ENCODE measurements around the gene ARHGEF7. TPM values are rescaled to one million over a fixed set of nuclear protein-coding genes. Genes with fewer than 3 reads are reported as not detected.

ARHGEF7 gene
- polyA plus RNA-seq, 1 donor (not counting 4 experiments of a cell fraction or from before 2014, with no cell fraction given): 25.2 TPM

DNA sequence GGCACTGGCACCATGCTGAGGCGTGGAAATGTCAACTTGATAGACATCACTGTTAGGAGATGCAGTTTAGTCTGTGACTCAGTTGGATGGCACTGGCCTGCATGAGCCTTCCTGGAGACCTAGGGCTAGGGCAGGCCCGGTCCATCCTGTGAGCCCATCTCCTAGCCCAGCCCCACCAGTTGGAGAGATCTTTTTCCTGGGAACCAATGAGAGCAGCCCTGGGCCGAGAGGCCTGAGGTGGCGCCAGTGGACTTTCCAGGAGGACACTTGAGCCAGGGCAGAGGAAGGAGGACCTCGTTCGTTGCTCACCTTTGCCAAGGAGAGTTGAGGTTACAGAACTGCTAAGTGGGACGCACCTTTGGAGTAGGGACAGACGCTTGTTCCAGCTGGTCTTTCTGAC lies 104.8 kb downstream of the ARHGEF7 start:
- Histone ChIP-seq H3K4me3 (ENCODE audit: control insufficient read depth in 2 of 3, extremely low read depth in 1 of 3, insufficient read depth in 2 of 3, low read depth in 1 of 3, low read length in 3 of 3) (no peak overlapping the region), H3K36me3 (ENCODE audit: control insufficient read depth in 2 of 2, extremely low read depth in 1 of 2, insufficient read depth in 2 of 2, low read length in 2 of 2) (peaks cover 4 to 5% of the 10 kb centered on the region in 2 experiments), H3K4me1 (ENCODE audit: control insufficient read depth, extremely low read depth, insufficient read depth, low read length) (no peaks in the 10 kb centered on the region), H3K9me3 (ENCODE audit: control insufficient read depth, low read depth, low read length) (no peaks in the 10 kb centered on the region), H2AFZ (ENCODE audit: control insufficient read depth, low read length) (no peak overlapping the region), H4K20me1 (ENCODE audit: control insufficient read depth, extremely low read depth, insufficient read depth, low read length) (no peaks in the 10 kb centered on the region), H3K9me1 (ENCODE audit: control insufficient read depth, extremely low read depth, insufficient read depth, low read length) (no peaks in the 10 kb centered on the region), H3K27me3 (ENCODE audit: control insufficient read depth, extremely low read depth, insufficient read depth, low read length) (no peaks in the 10 kb centered on the region), H3K9ac (ENCODE audit: control insufficient read depth, extremely low read depth, insufficient read depth, low read length) (no peak overlapping the region), H3K4me2 (ENCODE audit: control insufficient read depth, extremely low read depth, insufficient read depth, low read depth, low read length) (no peak overlapping the region), H3K27ac (ENCODE audit: control insufficient read depth, insufficient read depth, low read length) (no peak overlapping the region), H3K79me2 (ENCODE audit: control insufficient read depth, insufficient read depth, low read length) (peaks cover 51% of the 10 kb centered on the region)
- DNase-seq (ENCODE audit: low read depth, low spot score): no peak
- FAIRE-seq: no peak
- dilution Hi-C loops (cut with MboI; ENCODE audit: extremely low pct_ligation_motif_present, low sequenced_read_pairs): no loop called here
- no peak for TF ChIP-seq EZH2 (IDR thresholded peaks at IDR 0.05; ENCODE audit: low read length)
- TF ChIP-seq, protein P1, sequence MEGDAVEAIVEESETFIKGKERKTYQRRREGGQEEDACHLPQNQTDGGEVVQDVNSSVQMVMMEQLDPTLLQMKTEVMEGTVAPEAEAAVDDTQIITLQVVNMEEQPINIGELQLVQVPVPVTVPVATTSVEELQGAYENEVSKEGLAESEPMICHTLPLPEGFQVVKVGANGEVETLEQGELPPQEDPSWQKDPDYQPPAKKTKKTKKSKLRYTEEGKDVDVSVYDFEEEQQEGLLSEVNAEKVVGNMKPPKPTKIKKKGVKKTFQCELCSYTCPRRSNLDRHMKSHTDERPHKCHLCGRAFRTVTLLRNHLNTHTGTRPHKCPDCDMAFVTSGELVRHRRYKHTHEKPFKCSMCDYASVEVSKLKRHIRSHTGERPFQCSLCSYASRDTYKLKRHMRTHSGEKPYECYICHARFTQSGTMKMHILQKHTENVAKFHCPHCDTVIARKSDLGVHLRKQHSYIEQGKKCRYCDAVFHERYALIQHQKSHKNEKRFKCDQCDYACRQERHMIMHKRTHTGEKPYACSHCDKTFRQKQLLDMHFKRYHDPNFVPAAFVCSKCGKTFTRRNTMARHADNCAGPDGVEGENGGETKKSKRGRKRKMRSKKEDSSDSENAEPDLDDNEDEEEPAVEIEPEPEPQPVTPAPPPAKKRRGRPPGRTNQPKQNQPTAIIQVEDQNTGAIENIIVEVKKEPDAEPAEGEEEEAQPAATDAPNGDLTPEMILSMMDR (optimal IDR thresholded peaks at IDR 0.05 in 1 of 3, IDR thresholded peaks at IDR 0.05 in 1 of 3, conservative IDR thresholded peaks at IDR 0.05 in 1 of 3; ENCODE audit: extremely low read depth in 1 of 3, insufficient read depth in 2 of 3, low read length in 3 of 3): no peak

DNA sequence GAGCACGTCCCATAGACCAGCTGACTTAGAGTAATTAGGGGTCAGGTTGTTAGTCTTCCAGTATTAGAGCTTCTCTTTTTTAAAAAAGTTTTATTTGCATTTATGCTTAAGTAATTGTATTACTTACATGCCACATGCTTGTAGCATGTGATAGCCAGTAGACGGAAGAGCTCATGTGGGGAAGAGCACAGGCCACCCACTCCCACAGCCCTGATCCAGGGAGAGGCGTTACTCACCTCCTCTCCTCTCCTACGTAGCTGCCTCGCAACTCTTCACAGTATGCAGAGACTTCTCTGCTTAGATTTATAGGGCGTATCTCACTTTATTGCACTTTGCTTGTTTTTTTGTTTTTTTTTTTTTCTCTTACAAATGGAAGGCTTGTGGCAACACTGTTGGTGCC lies 110.1 kb downstream of the ARHGEF7 start:
- Histone ChIP-seq H3K9me1 (ENCODE audit: control insufficient read depth, extremely low read depth, insufficient read depth, low read length) (no peaks in the 10 kb centered on the region), H3K27me3 (ENCODE audit: control insufficient read depth, extremely low read depth, insufficient read depth, low read length) (no peaks in the 10 kb centered on the region), H3K4me1 (ENCODE audit: control insufficient read depth, extremely low read depth, insufficient read depth, low read length) (no peaks in the 10 kb centered on the region), H3K4me2 (ENCODE audit: control insufficient read depth, extremely low read depth, insufficient read depth, low read depth, low read length) (no peak overlapping the region), H3K9me3 (ENCODE audit: control insufficient read depth, low read depth, low read length) (no peaks in the 10 kb centered on the region), H2AFZ (ENCODE audit: control insufficient read depth, low read length) (no peak overlapping the region), H3K9ac (ENCODE audit: control insufficient read depth, extremely low read depth, insufficient read depth, low read length) (no peak overlapping the region), H3K4me3 (ENCODE audit: control insufficient read depth in 2 of 3, extremely low read depth in 1 of 3, insufficient read depth in 2 of 3, low read depth in 1 of 3, low read length in 3 of 3) (no peak overlapping the region), H4K20me1 (ENCODE audit: control insufficient read depth, extremely low read depth, insufficient read depth, low read length) (peaks cover 2% of the 10 kb centered on the region), H3K79me2 (ENCODE audit: control insufficient read depth, insufficient read depth, low read length) (peaks cover 21% of the 10 kb centered on the region), H3K36me3 (ENCODE audit: control insufficient read depth in 2 of 2, extremely low read depth in 1 of 2, insufficient read depth in 2 of 2, low read length in 2 of 2) (peaks cover 9 to 13% of the 10 kb centered on the region in 2 experiments), H3K27ac (ENCODE audit: control insufficient read depth, insufficient read depth, low read length) (no peak overlapping the region)
- no peak for FAIRE-seq
- DNase-seq (ENCODE audit: low read depth, low spot score): no peak
- TF ChIP-seq EZH2 (IDR thresholded peaks at IDR 0.05; ENCODE audit: low read length): no peak
- TF ChIP-seq, protein P1 (optimal IDR thresholded peaks at IDR 0.05 in 1 of 3, IDR thresholded peaks at IDR 0.05 in 1 of 3, conservative IDR thresholded peaks at IDR 0.05 in 1 of 3; ENCODE audit: extremely low read depth in 1 of 3, insufficient read depth in 2 of 3, low read length in 3 of 3): no peak
- dilution Hi-C loops (cut with MboI; ENCODE audit: extremely low pct_ligation_motif_present, low sequenced_read_pairs): no loop called here
